HG03135 (cell line): ENCODE data around the gene SNX2.
A peak's percentile ranks its signal among the peaks of the same experiment; 100 is the strongest.
"Not testable (repeated sequence)": the region's sequence is repeated elsewhere in the genome, so short reads cannot be mapped to it uniquely, and the experiment has no call there.

Experiments used
- ATAC-seq: cut with Tn5 transposase; IDR thresholded peaks from one replicate; pipeline ENCODE4 v1.9.1; 2021; ENCODE audit warnings: mild to moderate bottlenecking, moderate library complexity; ENCODE audit not compliant: unreplicated experiment

Gene SNX2

GRCh38 chr5:122774861-122775549, at the start of gene SNX2:
Gene SNX2, plus strand, starts transcription at chr5:122775080. Its CDS starts 24 bp downstream, at chr5:122775104.
- ATAC-seq: peak; percentile 86

- no peak for ATAC-seq
Measured at GRCh38 chr5:122727112-122727541, 47.8 kb upstream of the SNX2 start.

- ATAC-seq: no peak
Measured at GRCh38 chr5:122730037-122730436, 44.8 kb upstream of the SNX2 start.

GRCh38 chr5:122730456-122730855, 44.4 kb upstream of the SNX2 start:
- no peak for ATAC-seq

GRCh38 chr5:122736086-122736845, 38.6 kb upstream of the SNX2 start:
- ATAC-seq: peak; percentile 76

- ATAC-seq: no peak
Measured at GRCh38 chr5:122738088-122738487, 36.8 kb upstream of the SNX2 start.

- no peak for ATAC-seq
Measured at GRCh38 chr5:122741681-122742080, 33.2 kb upstream of the SNX2 start.

- no peak for ATAC-seq
Measured at GRCh38 chr5:122743261-122743660, 31.6 kb upstream of the SNX2 start.

GRCh38 chr5:122745597-122745996, 29.3 kb upstream of the SNX2 start:
- no peak for ATAC-seq

GRCh38 chr5:122749886-122750285, 25.0 kb upstream of the SNX2 start:
- no peak for ATAC-seq

- ATAC-seq: no peak
Measured at GRCh38 chr5:122751293-122751782, 23.5 kb upstream of the SNX2 start.

GRCh38 chr5:122753500-122753899, 21.4 kb upstream of the SNX2 start:
- no peak for ATAC-seq

GRCh38 chr5:122755783-122756182, 19.1 kb upstream of the SNX2 start:
- no peak for ATAC-seq

- ATAC-seq: no peak
Measured at GRCh38 chr5:122756264-122756911, 18.5 kb upstream of the SNX2 start.

GRCh38 chr5:122757285-122757684, 17.6 kb upstream of the SNX2 start:
- no peak for ATAC-seq

GRCh38 chr5:122759241-122760070, 15.4 kb upstream of the SNX2 start:
- no peak for ATAC-seq

- no peak for ATAC-seq
Measured at GRCh38 chr5:122760236-122760635, 14.6 kb upstream of the SNX2 start.

- ATAC-seq: no peak
Measured at GRCh38 chr5:122761115-122761514, 13.8 kb upstream of the SNX2 start.

- ATAC-seq: not testable (repeated sequence)
Measured at GRCh38 chr5:122761896-122762295, 13.0 kb upstream of the SNX2 start.

GRCh38 chr5:122766130-122766529, 8.8 kb upstream of the SNX2 start:
- ATAC-seq: no peak

GRCh38 chr5:122770477-122770876, 4.4 kb upstream of the SNX2 start:
- no peak for ATAC-seq
